Lower leg skin (tissue), 4 donors: ENCODE measurements around the gene CD163. TPM values are rescaled to one million over a fixed set of nuclear protein-coding genes. Genes with fewer than 3 reads are reported as not detected.

Experiments used
- DNase-seq, 2 donors: peaks; one replicate each; pipeline ENCODE4 v3.0.0-alpha.2; 2019; ENCODE audit warnings: low spot score in 2 of 2
- H3K4me3 ChIP-seq: fragments of 200-600 bp; sonication (generic); 2 replicates; pipeline ENCODE4 v1.5.1; 2017; ENCODE audit warnings: mild to moderate bottlenecking, low read depth; ENCODE audit not compliant: poor library complexity, severe bottlenecking
- CTCF ChIP-seq, 3 donors: fragments of 450-650 bp; IDR thresholded peaks; one replicate each; pipeline ENCODE4 v1.5.1; 2016; ENCODE audit warnings: antibody characterized with exemption in 3 of 3, mild to moderate bottlenecking in 3 of 3, moderate library complexity in 2 of 3
- POLR2A ChIP-seq, 2 donors: fragments of 450-650 bp; IDR thresholded peaks; one replicate each; pipeline ENCODE4 v1.6.1; 2016 to 2017; ENCODE audit warnings: antibody characterized with exemption in 2 of 2, mild to moderate bottlenecking in 1 of 2, moderate library complexity in 1 of 2
- WGBS, 2 donors: methylation state at CpG; one replicate each; pipeline ENCODE4 v1.1.5; 2018; 5-methylcytosine and 5-hydroxymethylcytosine counted together
- intact Hi-C: fragments of 100-400 bp; cut with DNase I; formaldehyde crosslinking; loops from one replicate; pipeline ENCODE4 v1.15.0; 2023; ENCODE audit warnings: low total_unique reads
- total RNA-seq, 4 donors: library from RNA; depleted of rRNA; stranded (reverse); fragments of >200 nt; gene quantifications; one replicate each; pipeline ENCODE4 v1.1.0, GENCODE V29; 2016

The CD163 gene
- total RNA-seq, 4 donors from 2014 or later, result 13.3 to 64.0 (median 37.6) TPM

GRCh38 chr12:7502612-7503011, 965 bp downstream of the CD163 start:
- no peak overlapping the region for H3K4me3 ChIP-seq
- no peak for TF ChIP-seq CTCF (IDR thresholded peaks at IDR 0.05)
- no peak for TF ChIP-seq POLR2A (IDR thresholded peaks at IDR 0.05)
- 83 to 84% methylated on average over 3 of the region's 3 CpGs for WGBS, 2 donors
- intact Hi-C loops, result no loop called here
- DNase-seq, result no peak

GRCh38 chr12:7501031-7501588, 2.5 kb downstream of the CD163 start:
- intact Hi-C loops, result no loop called here
- H3K4me3 ChIP-seq, result no peak overlapping the region
- DNase-seq, result no peak
- TF ChIP-seq CTCF (IDR thresholded peaks at IDR 0.05) (no peak), POLR2A (IDR thresholded peaks at IDR 0.05) (no peak)
- WGBS, 2 donors, result 74 to 76% methylated on average over 6 of the region's 6 CpGs

- intact Hi-C loops, result no loop called here
- no peak for DNase-seq
- H3K4me3 ChIP-seq, result no peak overlapping the region
- TF ChIP-seq CTCF (IDR thresholded peaks at IDR 0.05) (no peak), POLR2A (IDR thresholded peaks at IDR 0.05) (no peak)
- 82 to 84% methylated on average over 1 of the region's 1 CpG for WGBS, 2 donors
These were observed 3.9 kb downstream of the CD163 start for GRCh38 chr12:7499636-7500035.

GRCh38 chr12:7498809-7499208, 4.8 kb downstream of the CD163 start:
- intact Hi-C loops, result no loop called here
- 29 to 48% methylated on average over 4 of the region's 4 CpGs for WGBS, 2 donors
- DNase-seq, result no peak
- no peak for TF ChIP-seq POLR2A (IDR thresholded peaks at IDR 0.05)
- no peak for TF ChIP-seq CTCF (IDR thresholded peaks at IDR 0.05)
- H3K4me3 ChIP-seq, result no peak overlapping the region

GRCh38 chr12:7497661-7498060, 5.9 kb downstream of the CD163 start:
- WGBS, 2 donors, result 28 to 29% methylated on average over 3 of the region's 3 CpGs
- no peak for DNase-seq
- intact Hi-C loops, result no loop called here
- no peak overlapping the region for H3K4me3 ChIP-seq
- TF ChIP-seq CTCF (IDR thresholded peaks at IDR 0.05) (no peak), POLR2A (IDR thresholded peaks at IDR 0.05) (no peak)

- DNase-seq, result no peak
- 55 to 60% methylated on average over 4 of the region's 4 CpGs for WGBS, 2 donors
- no peak for TF ChIP-seq POLR2A (IDR thresholded peaks at IDR 0.05)
- TF ChIP-seq CTCF (IDR thresholded peaks at IDR 0.05), result no peak
- no peak overlapping the region for H3K4me3 ChIP-seq
- intact Hi-C loops, result no loop called here
These were observed 7.1 kb downstream of the CD163 start for GRCh38 chr12:7496451-7496850.
